ENCODE data around the gene ARID1B. TPM values are rescaled to one million over a fixed set of nuclear protein-coding genes. Genes with fewer than 3 reads are reported as not detected.

The ARID1B gene
- total and polyA plus RNA-seq, 2 of the 4 experiments (the other 2 are of a cell fraction), result 14.5 to 20.1 TPM

GRCh38 chr6:157019115-157019641, 242.0 kb downstream of the ARID1B start:
- Histone ChIP-seq H3K4me2 (ENCODE audit: low read depth, low read length) (peak overlapping the region; percentile 38; the same call in 1 of the 2 replicates), H4K91ac (ENCODE audit: insufficient read depth, low read depth, low read length) (peak overlapping the region; percentile 8; the same call in 1 of the 2 replicates), H3K27ac (ENCODE audit: insufficient read depth, low read length) (peak overlapping the region; percentile 19; the same call in 1 of the 2 replicates), H3K27me3 (ENCODE audit: control insufficient read depth, insufficient read depth, low read length) (no peaks in the 10 kb centered on the region), H3K14ac (replicated peaks; ENCODE audit: low read depth, low read length) (peak overlapping the region; percentile 10; the same call in 1 of the 2 replicates), H4K8ac (ENCODE audit: low read depth in 2 of 2, low read length in 2 of 2) (peak overlapping the region; percentile 28 to 36; a peak in 2 of 4 replicates), H2BK5ac (ENCODE audit: low read depth, low read length, poor library complexity, severe bottlenecking) (peak overlapping the region; percentile 91), H3K9ac (ENCODE audit: low read depth, low read length) (no peak overlapping the region), H3K79me1 (ENCODE audit: low read depth in 1 of 2, low read length in 2 of 2) (peaks cover 25 to 66% of the 10 kb centered on the region in 2 experiments), H2AK5ac (ENCODE audit: low read depth, low read length) (peak overlapping the region; percentile 17; the same call in 1 of the 2 replicates), H4K5ac (ENCODE audit: low read depth, low read length) (peak overlapping the region; percentile 8), H2BK120ac (ENCODE audit: low read depth, low read length) (no peak overlapping the region), H2BK15ac (ENCODE audit: low read depth, low read length) (no peak overlapping the region), H3K9me3 (ENCODE audit: control insufficient read depth, insufficient read depth, low read length) (no peaks in the 10 kb centered on the region), H3K4me3 (ENCODE audit: insufficient read depth, low read depth, low read length) (no peak overlapping the region), H3K23ac (ENCODE audit: low read depth, low read length) (peak overlapping the region; percentile 30), H3K9me1 (ENCODE audit: insufficient read depth, low read length) (peaks cover 8% of the 10 kb centered on the region), H3K36me3 (ENCODE audit: control insufficient read depth, insufficient read depth, low read length) (no peaks in the 10 kb centered on the region), H3K56ac (ENCODE audit: extremely low read depth, insufficient read depth, low read length) (no peak overlapping the region), H2BK20ac (ENCODE audit: low read depth, low read length) (no peak overlapping the region), H3K4me1 (ENCODE audit: control insufficient read depth, insufficient read depth, low read length) (peaks cover 10% of the 10 kb centered on the region), H3K4ac (ENCODE audit: low read depth, low read length) (peak overlapping the region; percentile 49; the same call in 1 of the 2 replicates), H4K20me1 (ENCODE audit: insufficient read depth, low read length) (peaks cover 16% of the 10 kb centered on the region; the same call in 1 of the 2 replicates), H2AFZ (replicated peaks; ENCODE audit: low read length, poor library complexity) (no peak overlapping the region), H2AK9ac (replicated peaks; ENCODE audit: low read depth, low read length, poor library complexity) (no peak overlapping the region), H3K18ac (ENCODE audit: low read depth, low read length) (no peak overlapping the region; the same call in 1 of the 2 replicates)
- no TSS peak for BruUV-seq (replicated peaks)
- ATAC-seq (ENCODE audit: low read depth) (no peak), DNase-seq (peak; percentile 55)
- in situ Hi-C loops (cut with MboI; ENCODE audit: low sequenced_read_pairs), result loop anchor here (10.0 kb wide), 2 partner anchors 234 to 454 kb away; no protein-coding TSS in a partner anchor
- intact Hi-C loops (cut with micrococcal nuclease), result no loop called here
- no CpG with 5 or more reads among the region's 2 CpGs for WGBS, 2 experiments (ENCODE audit: extremely low coverage in 2 of 2, insufficient read length in 1 of 2)
- ChIA-PET CTCF (interaction anchor here (0.6 kb wide), 1 partner anchor 863 kb away, joined by 3 read pairs; no protein-coding TSS in a partner anchor), POLR2A (ENCODE audit: unreplicated experiment) (no interaction called here)
- TF ChIP-seq USF2 (IDR thresholded peaks at IDR 0.05; ENCODE audit: low read depth, low read length) (no peak), RAD21 (IDR thresholded peaks at IDR 0.05; ENCODE audit: low read length) (no peak), CHD1 (IDR thresholded peaks at IDR 0.05; ENCODE audit: low read depth, low read length) (no peak), MXI1 (IDR thresholded peaks at IDR 0.05; ENCODE audit: borderline replicate concordance, low read depth, low read length) (no peak), RFX5 (IDR thresholded peaks at IDR 0.05; ENCODE audit: low read depth, low read length) (no peak), RCOR1 (IDR thresholded peaks at IDR 0.05; ENCODE audit: insufficient replicate concordance, low read length) (no peak), MAFK (IDR thresholded peaks at IDR 0.05; ENCODE audit: low read depth, low read length) (no peak), ELK1 (IDR thresholded peaks at IDR 0.05; ENCODE audit: borderline replicate concordance, low read depth, low read length) (no peak), POLR2A (IDR thresholded peaks at IDR 0.05; ENCODE audit: low read depth, low read length) (no peak), SMC3 (IDR thresholded peaks at IDR 0.05; ENCODE audit: low read depth, low read length) (no peak), CTCF (conservative IDR thresholded peaks at IDR 0.05; ENCODE audit: low read depth, low read length) (no peak), CEBPB (IDR thresholded peaks at IDR 0.05; ENCODE audit: low read depth, low read length) (no peak), FOS (IDR thresholded peaks at IDR 0.05; ENCODE audit: low read depth, low read length) (no peak)
- dilution Hi-C loops (cut with HindIII; ENCODE audit: low sequenced_read_pairs, unreplicated experiment), result no loop called here

All from IMR-90 (cell line).